ENCODE measurements around the gene CYFIP2.
"Not testable (repeated sequence)": the region's sequence is repeated elsewhere in the genome, so short reads cannot be mapped to it uniquely, and the experiment has no call there.

Gene CYFIP2

DNA sequence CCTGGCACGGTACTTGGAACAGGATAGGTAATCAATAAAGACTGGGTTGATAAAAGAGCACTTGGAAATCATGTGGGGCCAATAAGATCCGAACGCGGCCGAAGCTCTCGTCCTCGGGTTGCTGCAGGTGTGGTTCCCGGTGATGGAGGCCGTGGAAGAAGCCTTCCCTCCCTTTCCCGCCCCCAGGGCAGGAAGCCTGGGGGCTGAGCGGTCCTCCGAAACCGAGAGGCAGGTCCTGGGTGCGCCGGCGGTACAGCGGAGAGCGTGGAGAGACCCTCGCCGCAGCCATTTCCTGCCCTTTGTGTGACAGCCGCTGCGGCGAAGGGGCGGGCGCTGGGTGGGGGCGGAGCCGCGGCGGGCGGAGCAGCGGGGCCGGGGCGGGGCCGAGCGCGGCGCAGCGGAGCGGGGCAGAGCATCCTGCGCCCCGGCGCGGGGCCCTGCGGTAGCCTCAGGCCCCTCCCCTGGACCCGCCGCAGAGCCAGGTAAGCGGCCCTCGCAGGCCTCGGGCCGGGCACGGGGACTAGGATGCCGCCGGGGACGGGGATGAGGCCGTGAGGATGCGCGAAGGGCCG lies at the start of gene CYFIP2:
Gene CYFIP2, plus strand, starts transcription at position 410 of the 572 bp plus-strand sequence. CDS start 19,239 bp downstream, outside the sequence.
- peak; percentile 71 for DNase-seq (ENCODE audit: low read depth)

DNA sequence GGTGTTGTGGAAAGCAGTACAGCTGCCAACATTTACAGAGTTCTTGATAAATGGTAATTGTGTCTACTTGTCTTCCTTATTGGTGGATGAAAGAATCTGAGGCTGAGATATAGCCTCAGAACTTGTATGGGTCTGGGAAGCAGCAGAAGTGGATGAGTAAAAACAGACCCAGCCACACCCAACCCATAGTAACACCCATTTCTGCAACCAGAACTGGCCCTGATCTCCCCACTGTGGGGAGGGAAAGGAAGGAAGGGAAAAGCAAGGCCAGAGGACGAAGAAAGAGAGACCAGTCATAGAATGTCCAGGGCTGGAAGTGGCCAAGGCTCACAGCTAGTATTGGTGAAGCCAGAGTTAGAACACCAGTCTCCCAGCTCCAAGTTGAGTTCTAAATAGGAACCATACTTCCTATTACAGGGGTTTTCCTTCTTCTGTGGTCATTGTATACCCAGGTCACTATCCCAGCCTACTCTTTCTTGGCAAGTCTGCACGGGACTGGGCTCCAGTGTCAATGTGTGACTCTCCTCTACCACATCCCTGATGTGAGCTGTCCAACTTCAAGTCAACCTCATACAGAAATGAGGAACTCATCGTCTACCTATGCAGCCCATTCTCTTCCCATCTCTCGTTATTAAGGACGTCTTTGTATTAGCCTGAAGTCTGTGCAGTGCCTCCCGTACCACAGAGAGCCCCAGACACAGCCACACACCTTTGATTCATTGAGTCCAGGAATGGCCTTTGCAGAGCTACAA lies 49.4 kb upstream of the CYFIP2 start:
- DNase-seq (ENCODE audit: low read depth) = no peak

DNA sequence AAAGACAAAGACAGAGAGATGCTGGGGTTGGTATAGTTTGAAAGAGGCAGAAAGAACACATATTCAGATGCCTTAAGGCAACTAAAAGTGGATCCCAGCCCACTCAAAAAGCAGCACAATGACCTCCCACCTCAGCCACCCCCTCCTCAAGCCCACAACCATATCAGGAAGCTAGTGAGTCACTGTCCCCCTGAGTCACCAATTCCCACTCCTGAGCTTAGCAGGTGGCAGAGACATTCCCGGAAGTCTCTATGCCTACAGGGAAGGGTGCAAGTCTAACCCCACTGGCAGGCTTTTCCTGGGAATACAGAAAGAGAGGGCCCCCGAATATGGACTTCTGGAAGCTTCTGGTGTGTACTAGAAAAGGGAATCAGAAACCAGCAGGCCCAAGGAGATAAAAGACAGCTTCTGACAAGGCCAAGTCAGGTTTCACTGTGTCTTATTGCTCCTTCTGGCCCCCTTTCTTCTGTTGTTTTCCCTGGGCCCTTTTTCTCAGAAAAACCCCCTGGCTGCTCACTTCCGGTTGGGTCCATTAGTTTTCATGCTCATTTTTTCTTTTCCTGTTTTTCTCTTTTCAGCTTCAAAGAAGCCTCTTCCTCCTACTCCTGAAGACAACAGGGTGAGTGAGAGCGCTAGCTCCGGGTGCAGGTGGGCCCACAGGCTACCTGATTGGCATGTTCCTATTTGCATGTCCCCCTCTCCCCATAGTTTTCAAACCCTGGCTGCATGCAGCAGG lies 48.5 kb upstream of the CYFIP2 start:
- peak; percentile 78 for DNase-seq (ENCODE audit: low read depth)

DNA sequence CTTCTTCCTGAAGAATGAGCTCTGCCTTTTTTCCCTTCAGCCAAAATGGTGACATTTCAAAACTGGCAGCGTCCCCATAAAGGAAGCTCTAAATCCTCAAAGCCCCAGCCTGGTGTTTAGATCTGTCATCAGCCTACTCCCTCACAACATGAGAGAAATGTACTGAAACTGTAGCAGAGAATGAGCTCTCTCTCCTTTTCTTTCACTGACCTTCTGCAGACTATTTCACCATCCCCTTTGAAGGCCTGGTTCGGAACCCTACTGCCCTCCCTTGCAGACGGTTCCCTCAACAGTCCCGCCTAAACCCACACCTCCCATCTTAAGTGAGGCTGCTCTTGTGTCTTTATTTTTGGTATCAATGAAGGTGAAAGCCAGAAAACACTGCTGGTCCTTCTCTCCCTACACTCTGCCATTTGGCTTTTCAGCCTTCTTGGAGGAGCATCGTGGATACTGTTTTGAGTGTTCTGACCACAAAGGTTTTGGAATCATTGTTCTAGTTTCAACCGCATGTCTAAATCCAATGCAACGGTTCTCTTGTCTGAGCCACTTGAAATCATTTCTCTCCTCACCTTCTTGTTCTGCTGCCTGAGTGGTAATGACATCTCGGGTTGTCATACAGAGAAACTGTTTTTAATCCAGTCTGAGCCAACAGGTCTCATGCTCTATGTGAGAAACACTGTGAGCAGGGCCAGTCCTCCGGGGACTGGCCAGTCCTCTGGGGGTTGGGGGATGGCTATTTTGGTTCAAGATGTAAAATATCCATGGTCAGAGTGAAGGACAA lies 46.2 kb upstream of the CYFIP2 start:
- no peak for DNase-seq (ENCODE audit: low read depth)

DNA sequence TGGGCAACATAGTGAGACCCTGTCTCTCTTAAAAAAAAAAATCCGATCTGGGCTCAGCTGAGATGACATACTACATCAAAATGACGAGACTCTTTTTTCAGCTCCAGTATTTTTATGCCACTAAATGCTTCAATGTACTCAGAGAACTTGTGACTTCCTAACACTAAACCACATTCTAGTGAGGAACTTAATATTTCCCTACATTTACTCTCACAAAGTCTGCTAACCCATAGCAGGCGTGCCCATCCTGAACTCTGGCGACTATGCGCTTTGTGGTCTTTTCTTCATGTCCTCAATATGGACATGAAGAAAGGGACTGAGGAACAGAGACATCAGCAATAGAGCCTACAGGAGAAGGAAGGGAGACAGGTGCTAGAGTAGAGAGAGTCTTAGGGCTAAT lies 44.0 kb upstream of the CYFIP2 start:
- no peak for DNase-seq (ENCODE audit: low read depth)

DNA sequence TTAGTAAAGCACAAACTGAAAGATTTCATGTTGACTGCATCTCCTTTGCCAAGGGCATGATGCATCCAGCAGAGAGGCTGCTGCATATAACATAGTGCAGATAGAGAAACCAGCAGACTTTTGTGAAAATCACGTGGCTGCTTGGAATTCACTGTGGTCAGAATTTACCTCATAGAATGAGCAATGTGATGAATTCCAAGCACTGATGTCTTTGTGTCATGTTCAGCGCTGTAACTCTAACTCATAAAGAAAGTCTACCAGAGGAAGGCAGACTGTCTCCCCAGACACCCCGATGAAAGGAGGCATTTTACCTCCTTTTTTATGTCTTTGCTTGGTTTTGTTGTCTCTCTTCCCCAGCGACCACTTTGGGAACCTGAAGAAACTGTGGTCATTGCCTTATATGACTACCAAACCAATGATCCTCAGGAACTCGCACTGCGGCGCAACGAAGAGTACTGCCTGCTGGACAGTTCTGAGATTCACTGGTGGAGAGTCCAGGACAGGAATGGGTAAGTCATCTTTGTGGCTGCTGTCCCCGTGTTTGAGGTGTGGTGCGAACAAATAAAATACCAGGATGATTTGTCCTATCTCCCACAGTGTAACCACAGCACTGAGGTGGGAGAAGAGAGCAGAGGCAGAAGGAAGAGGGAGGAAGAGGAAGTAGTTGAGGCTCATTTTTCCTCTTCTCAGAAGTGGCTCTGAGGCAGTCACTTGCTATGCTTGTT lies 43.3 kb upstream of the CYFIP2 start:
- DNase-seq (ENCODE audit: low read depth) = peak; percentile 86

DNA sequence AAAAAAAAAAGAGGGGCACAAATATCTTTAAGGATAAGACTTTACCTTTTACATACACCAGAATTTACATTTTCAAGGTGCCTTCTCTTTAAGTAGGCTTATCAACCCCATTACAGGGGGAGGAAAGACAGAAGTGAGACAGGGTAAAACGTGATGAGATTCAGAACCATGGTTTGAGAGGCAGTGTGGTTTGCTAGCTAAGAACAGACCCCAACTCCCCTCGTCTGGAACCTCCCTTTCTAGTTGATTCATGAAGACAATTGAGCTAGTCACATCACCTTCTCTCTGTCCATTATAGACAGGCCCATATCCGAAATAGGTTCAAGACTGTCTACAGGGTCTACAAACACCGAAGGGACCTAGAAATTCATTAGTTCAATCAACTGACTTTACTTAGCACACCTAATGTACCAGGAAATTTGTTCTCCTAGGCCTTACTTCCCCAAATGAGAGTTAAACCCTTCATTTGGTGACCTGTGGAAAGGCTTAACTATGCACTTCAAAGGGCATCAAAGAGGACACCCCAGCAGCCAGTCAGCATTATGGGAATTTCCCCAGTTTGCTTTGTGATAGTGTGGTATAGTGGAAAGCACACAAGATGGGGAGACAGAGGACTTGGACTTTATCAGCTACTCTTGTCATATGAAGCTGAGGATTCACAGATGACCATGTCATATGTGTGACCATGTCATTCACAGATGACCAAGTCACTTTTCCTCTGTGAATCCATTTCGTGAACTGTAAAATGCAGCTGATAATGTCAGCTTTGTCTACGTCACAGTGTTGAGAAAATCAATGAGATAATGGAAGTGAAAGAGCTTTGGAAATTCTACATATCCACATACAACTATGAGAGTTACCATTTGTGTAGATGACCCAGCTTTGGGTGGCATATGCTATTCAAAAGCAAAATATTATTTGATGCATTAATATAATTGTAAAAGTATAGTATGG lies 40.2 kb upstream of the CYFIP2 start:
- DNase-seq (ENCODE audit: low read depth) = no peak

DNA sequence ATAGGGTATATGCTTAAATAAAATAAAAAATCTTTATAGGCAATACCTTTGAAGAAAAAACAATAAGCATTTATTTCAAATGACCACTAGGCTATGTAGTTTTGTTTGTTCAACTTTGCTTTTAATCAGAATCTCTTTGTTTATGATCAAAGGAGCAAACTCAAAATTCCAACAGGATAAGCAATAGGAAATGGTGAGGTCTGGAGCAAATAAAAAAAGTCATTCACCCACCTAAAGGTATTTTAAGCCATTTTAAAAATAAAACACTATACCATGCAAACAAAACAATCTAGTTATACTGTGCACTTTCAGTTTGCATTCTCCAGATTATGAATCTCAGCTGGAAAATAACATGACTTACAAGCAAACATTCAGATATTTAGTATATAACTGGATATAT lies 35.3 kb upstream of the CYFIP2 start:
- DNase-seq (ENCODE audit: low read depth) = no peak

DNA sequence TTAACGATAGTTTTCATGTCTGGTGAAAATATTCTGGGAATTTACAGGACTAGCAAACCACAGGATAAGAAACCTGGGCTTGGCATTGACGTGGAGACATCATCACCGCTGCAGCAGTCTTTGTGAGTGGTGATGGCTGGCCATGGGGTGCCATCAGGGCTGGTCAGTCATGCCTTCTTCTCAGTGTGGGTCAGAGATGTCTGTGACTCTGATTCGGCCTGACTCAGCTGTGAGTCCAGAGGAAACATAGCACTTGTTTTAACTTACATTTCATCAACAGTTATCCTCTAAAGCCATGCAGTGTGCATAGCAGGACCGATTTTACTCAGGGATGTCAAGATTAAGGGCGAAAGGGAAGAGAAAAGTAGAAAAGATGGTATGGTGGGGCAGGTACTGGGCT lies 33.2 kb upstream of the CYFIP2 start:
- no peak for DNase-seq (ENCODE audit: low read depth)

DNA sequence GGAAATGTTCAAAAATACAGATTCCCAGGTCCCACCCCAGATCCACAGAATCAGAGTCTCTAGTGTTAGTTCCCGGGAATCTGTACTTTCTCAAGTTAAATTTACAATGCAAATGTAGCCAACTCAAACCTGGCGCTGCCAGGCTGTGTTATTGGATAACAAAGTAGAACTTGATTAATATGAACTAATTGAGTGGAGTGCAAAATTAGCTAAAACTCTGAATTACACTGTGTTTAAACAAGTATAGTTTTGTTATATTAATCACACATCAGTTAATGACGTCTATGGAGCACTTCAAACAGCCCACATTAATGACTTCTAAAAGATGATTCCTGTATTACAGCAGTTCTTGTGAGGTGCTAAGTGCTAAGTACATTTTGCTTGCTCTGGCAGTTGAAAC lies 32.4 kb upstream of the CYFIP2 start:
- no peak for DNase-seq (ENCODE audit: low read depth)

DNA sequence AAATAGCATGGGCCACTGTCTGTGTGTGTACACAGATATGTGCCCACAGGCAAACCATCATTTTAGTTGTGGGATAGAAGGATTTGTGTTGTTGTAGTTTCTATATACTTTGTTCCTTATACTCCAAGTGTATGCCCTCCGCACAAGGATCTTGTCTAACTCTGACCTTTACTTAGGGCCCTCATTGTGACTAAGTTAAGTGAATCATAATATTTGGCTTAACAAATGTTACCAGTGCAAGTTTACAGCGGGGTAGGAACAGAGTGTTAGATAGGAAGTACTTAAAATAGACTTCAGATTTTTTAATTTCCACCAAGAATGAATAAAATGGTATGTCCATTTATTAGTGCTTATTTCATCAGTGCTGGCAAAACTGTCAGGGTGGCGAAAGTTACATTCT lies 29.5 kb upstream of the CYFIP2 start:
- DNase-seq (ENCODE audit: low read depth) = no peak

DNA sequence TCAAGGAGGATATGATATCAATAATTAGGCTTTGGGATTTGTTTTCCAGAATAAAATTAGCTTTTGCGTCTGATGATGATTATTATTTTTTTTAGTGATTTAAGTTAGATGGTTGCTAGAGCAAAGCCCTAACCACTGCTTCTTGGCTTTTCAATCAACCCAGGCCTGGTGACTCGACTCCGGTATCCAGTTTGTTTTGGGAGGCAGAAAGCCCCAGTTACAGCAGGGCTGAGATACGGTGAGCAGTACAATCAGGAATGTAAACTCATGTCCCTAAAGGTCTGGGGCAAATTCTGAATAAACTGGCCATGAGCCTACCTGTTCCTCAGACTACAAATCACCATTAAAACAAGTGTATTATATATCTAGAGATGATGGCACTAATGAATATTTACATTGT lies 24.4 kb upstream of the CYFIP2 start:
- no peak for DNase-seq (ENCODE audit: low read depth)

DNA sequence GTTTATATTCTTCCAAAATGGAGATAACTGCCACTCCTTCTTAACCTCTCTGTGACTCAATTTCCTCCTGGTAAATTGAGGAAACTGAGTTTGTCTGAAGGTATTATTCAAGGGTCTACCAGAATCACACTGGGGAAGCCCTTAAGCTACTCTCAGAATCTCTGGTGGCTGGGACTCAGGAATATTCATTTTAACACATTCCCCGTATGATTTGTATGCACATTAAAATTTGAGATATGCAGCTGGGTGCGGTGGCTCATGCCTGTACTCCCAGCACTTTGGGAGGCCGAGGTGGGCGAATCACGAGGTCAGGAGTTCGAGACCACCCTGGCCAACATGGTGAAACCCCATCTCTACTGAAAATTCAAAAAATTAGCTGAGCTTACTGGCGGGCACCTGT lies 21.2 kb upstream of the CYFIP2 start:
- DNase-seq (ENCODE audit: low read depth) = not testable (repeated sequence)

DNA sequence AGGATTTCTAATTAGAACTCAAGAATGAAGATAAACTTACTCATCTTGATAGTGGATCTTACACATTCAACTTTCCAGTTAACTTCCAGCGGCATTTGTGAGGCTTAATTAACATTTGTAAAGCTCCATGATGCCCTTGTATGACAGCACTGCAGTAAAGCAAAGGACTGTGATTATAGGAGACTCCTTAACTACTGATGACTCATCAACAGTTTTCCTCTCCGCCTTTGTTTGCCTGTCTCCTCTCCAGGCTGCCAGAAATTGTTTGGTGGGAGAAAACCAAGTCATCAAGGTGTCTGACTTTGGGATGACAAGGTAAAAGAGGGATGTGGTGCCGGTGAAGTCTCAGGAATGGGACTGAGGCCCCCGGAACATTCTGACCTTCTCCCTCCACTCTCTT lies 20.4 kb upstream of the CYFIP2 start:
- DNase-seq (ENCODE audit: low read depth) = no peak

DNA sequence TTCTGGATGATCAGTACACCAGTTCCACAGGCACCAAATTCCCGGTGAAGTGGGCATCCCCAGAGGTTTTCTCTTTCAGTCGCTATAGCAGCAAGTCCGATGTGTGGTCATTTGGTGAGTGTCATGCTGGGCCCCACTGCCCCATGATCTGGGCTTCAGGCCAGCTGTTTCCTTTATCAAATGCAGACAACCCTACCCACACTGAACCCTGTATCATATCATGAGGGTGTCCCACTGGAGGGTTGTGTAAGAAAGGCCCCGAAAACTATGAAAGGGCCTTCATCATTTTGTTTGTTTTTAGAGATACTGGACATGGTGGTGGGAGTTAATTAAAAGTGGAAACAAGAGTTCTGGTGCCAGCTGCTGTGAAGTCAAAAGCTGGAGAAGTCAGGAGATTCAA lies 20.0 kb upstream of the CYFIP2 start:
- no peak for DNase-seq (ENCODE audit: low read depth)

DNA sequence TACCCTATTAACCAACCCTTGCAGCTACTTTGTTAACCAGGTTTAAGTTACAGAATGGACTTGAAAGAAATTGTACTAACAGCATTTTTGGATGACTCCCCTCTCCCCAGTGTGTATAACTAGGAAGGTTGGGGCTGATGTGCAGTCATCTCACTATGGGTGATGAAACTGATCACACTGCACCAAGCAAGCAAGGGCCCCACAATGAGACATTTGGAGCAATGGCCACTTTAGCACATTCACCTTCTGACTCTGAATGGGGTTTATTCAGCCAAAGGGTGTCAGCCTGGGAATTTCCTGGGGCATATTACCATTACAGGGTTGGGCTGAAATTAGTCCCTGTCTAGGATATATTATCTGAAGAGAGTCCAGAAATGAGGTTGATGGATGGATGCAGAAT lies 18.7 kb upstream of the CYFIP2 start:
- no peak for DNase-seq (ENCODE audit: low read depth)

DNA sequence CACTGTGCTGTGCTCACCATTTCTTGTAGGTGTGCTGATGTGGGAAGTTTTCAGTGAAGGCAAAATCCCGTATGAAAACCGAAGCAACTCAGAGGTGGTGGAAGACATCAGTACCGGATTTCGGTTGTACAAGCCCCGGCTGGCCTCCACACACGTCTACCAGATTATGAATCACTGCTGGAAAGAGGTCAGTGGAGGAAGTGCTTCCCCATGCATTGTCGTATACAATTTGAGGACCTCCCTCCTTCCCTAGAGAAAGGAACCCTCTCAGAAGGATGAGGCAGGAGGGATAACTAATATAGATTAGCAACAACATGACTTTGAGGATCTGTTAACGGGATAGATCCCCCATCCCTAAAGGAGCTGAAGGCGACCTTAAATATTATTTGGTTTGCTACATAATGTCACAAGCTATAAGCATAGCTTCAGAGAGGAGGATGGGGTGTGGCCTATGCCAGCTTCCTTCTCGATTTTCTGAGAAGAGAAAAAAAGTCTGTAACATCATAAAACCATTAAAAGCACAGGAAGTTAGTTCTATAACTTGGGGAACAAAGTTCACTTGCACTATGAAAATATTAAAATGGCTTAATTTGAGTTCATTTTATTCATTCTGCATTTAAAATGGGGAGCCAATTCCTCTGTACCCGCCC lies 17.0 kb upstream of the CYFIP2 start:
- no peak for DNase-seq (ENCODE audit: low read depth)

DNA sequence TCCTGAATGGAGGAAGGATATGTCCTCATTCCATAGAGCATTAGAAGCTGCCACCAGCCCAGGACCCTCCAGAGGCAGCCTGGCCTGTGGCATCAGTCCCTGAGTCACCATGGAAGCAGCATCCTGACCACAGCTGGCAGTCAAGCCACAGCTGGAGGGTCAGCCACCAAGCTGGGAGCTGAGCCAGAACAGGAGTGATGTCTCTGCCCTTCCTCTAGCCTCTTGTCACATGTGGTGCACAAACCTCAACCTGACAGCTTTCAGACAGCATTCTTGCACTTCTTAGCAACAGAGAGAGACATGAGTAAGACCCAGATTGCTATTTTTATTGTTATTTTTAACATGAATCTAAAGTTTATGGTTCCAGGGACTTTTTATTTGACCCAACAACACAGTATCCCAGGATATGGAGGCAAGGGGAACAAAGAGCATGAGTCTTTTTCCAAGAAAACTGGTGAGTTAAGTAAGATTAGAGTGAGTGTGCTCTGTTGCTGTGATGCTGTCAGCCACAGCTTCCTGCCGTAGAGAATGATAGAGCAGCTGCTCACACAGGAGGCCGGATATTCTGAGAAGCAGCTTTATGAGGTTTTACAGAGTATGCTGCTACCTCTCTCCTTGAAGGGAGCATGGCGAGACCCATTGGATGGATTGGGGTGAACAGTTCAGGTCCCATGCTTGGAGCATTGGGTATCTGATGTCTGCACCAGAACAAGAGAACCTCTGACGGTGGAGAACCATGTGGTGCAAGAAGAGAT lies 13.0 kb upstream of the CYFIP2 start:
- DNase-seq (ENCODE audit: low read depth) = no peak

DNA sequence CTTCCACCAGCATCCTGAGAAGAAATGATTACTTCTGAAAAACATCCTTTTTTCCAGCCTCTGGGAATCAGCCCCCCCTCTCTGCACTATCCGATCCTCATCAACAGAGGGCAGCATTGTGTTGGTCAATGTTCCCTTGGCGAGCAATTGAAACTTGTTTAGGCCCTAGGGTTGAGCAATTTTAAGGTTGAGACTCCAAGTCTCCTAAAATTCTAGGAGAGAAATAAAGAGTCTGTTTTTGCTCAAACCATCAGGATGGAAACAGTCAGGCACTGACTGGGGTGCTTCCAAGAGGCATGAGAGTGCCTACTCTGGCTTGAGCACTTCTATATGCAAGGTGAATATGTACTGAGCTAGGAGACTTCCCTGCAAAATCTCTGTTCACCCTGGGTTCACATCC lies 12.4 kb upstream of the CYFIP2 start:
- DNase-seq (ENCODE audit: low read depth) = no peak

Measured in stimulated activated CD4-positive, alpha-beta T cell treated with anti-CD3 and anti-CD28 coated beads, Interleukin-2, amount 100 ng/mL, for 4 hours (primary cell).